ENCODE data around the gene OR4K14.

DNA sequence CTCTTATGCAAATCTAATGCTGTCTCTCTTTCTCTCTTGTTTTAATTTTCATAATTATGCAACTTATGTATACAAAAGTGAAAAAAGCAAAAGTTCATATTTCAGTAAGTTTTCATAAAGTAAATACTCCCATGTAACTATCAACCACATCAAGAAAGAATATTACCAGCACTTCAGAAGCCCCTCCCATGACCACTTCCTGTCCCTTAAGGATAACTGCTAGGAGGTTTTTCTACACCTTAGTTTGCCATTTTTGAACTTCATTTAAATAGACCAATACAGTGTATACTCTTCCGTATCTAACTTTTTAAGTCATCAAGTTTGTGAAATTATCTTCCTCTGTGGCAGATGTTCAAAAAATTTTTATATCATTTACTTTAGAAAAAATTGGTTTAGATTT, 44.3 kb downstream of the OR4K14 start:
- TF ChIP-seq CTCF (IDR thresholded peaks at IDR 0.05; ENCODE audit: borderline replicate concordance, extremely low read depth, low read length, poor library complexity, severe bottlenecking) (no peak), EZH2 (IDR thresholded peaks at IDR 0.05; ENCODE audit: borderline replicate concordance, low read depth, low read length, severe bottlenecking) (no peak)

All from DND-41 (cell line).